ENCODE results near the gene MIGA2.

MIGA2 gene

DNA sequence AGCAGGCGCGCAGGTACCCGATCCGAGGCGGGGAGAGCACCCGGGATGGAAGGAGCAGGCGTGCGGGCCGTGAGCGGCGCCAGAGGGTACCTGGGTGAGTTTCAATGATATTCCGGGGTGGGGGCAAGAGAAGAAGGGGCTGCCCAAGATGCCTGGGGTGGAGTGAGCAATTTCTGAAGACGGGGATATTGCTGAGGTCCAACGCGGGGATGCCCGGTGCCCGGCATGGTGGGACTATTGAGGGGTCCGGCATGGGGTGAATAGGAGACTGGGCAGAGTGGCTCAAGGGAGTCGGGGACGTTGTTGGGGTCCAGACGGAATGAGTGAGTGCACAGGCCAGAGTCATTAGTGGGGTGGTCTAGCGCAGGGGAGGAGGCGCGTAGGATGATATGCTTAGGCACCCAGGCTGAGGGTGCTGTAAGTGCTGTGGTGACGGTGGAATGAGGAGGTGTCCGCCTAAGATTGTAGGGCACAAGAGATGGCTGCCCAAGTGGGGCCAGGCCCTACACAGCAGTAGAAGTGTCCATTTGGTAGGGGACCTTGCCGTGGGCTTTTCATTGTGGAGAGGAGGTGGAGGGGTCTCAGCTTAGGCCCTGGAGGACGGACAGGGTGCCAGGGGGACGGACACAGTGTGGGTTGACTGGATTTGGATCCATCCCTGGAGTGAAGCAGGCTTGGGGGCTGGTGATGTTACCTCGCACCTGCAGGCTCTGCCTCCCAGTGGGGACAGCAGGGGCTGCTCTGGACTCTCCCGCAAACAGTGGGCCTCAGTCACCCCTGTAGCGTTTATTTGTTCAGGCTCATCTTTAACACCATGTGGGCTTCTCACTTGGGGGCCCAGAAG, 719 bp downstream of the MIGA2 start:
- DNase-seq, result no peak

DNA sequence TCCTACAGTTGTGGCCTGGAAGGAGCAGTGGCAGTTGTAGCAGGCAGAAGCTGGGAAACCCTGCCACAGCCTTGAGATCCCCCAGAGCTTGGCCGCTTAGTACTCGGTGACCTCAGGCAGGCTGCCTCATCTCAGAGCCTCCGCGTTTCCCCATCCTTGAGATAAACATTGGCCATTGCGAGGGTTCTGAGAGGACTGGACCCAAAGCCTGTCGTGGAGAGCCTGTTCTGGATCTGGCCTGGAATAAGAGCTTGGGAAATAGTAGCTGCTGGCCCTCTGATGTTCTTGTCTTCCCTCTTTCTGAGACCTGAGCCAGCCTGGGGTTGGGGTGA, 1.3 kb downstream of the MIGA2 start:
- no peak for DNase-seq

DNA sequence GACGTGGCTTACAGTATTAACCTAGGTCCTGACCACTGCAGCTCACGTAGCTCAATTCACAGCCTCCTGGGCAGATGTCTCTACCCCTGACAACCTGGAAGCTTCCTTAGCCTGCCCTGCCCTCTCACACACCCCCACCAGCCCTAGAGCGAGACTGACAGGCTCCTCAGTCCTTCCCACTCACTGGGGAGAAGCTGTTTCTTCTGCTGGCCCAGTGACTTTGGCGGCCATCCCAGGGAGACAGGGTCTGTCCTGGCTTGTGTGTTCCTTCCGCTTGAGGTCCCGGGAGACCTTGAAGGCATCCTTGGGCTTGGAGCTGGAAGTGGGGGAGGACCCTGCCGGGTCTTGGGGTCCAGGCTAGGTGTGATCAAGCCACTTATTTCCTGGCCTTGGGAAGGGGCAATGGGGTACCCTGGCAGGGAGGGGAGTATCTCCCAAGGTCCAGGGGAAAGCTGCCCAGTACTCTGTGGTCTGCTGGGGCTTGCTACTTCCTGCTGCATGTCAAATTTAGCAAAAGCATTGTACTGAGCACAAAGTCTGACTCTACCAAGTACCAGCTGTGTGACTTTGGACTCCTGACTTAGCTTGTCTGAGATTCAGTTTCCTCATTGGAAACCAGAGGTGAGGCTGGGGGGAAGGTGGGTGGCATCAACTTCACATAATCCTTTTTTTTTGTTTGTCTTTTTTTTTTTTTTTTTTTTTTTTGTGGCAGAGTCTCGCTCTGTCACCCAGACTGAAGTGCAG, 1.9 kb downstream of the MIGA2 start:
- peak in 6 of 56 donors; percentile 3 to 11 (median 10) for DNase-seq

DNA sequence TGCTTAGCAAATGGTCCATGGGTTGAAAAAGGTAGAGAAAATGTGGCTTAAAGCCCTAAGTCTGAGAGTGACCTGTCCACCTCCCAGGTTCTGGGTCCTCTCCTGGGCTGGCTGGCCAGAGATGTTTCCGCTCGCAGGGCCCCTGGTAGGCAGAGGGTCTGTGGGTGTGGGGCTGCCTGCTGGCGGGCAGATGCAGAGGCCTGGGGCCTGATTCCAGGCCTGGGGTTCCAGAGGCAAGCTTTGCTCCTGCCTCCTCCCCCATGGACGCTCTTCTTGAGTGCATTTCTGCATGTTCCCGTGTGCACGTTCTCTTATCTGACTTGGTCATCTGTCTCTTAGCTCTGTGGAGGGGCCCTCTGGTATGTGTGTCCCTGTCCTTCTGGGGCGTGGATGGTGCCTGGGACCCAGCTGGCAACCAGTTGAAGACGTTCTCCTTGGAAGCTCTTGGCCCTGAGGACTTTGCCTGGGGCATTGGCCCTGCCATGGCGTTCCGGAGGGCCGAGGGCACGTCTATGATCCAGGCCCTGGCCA, 3.8 kb downstream of the MIGA2 start:
- no peak for DNase-seq

DNA sequence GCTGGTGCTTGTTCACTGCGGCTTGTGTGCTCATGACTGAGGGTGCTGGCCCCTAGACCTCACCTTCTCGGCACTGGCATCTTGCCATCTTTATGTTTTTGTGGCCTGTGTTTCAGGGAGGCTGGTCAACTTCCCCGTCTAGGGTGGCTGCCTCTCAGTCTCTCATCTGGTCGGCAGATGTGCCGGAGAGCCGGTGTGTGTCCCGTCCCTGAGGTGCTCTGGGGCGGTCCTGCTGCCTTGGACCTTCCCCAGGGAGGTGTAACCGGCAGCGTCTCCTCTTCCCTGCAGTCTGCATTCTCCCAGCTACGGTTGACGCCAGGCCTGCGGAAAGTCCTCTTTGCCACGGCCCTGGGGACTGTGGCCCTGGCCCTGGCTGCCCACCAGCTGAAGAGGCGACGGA, 5.6 kb downstream of the MIGA2 start:
- DNase-seq, result no peak

DNA sequence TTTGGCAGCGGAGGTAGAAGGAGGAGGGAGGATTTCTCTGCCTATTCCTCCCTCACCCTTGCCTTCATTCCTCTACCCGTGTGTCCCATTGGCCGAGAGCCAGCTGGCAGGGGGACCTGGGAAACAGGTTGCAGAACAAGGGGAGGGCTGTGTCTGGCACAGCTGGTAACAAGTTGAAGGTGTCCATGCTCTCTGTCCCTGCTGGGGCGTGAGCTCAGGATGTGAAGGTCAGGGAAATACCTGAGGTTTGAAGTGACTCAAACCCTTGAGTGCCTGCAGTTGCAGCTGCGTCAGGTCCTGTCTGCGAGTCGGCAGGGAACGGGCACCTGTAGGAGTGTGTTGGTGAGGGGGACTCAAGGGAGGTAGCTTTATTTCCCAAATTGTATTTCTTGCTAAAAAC, 16.2 kb downstream of the MIGA2 start:
- no peak for DNase-seq

DNA sequence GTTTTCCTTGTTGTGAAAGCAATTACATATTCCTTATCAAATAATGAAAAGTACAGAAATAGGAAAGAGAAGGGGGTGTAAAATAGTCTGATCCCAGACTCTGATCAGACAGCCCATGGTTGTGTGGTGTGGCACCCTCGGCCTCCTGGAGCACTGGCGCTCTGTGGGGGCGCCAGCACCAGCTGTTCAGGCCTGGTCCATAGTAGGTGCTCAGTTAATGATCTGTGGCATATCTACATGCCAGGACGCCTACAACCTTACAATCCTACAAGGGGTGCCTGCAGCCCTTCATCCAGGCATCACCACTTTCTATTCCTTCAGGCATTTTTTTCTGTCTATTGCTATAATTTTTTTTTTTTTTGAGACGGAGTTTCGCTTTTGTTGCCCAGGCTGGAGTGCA, 16.6 kb downstream of the MIGA2 start:
- no peak for DNase-seq

DNA sequence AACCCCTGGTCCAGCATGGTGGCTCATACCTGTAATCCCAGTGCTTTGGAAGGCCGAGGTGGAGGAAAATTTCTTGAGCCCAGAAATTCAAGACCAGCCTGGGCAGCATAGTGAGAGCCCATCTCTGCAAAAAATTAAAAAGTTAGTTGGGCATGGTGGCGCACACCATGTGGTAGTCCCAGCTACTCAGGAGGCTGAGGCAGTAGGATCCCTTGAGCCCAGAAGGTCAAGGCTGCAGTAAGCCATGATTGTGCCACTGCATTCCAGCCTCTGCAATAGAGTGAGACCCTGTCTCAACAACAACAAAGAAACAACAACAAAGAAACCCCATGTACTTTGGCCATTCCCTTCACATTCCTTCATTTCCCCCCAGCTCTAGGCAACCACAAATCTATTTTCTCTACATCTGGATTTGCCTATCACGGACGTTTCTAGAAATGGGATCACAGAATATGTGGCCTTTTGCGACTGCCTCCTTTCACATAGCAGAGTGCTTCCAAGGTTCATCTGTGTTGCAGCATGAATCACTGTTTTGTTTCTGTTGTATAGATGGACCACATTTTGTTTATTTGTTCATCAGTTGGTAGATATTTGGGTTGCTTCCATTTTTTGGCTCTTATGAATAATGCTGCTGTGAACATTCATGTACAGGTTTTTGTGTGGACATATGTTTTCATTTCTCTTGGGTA, 17.9 kb downstream of the MIGA2 start:
- DNase-seq, result no peak

DNA sequence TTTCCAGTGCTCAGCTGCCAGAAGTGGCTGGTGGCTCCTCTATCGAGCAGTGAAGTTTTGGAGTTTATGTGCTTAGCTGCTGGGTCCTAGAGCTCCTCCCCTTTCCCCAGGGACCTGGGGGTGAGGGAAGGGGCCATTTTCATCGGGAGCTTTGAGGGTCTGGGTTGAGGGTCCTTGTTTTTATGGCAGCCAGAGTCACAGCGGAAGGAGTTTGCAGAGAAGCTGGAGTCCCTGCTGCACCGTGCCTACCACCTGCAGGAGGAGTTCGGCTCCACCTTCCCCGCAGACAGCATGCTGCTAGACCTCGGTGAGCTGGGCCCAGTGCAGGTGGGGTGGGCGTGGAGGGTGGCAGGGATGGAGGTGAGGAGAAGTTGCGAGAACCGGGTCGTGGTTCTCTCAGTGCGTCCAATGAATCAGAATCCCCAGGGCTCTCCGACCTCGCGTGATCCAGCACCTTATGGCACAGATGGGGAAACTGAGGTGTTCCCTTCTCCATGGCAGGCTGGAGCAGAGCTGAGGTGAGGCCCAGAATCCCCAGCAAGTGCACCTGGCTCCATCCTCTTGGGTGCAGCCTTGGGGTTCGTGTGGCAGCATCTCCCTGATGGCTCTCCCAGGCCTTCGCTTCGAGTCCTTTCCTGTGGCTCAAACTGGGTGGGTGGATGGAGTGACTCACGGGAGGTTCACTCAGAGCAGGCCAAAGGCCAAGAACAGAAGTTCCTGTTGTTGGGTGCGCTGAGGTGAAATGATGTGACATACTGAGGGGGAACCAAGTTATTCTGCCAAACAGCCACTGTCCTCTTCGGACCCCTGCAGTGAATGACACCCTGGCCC, 22.8 kb downstream of the MIGA2 start:
- DNase-seq, result no peak

DNA sequence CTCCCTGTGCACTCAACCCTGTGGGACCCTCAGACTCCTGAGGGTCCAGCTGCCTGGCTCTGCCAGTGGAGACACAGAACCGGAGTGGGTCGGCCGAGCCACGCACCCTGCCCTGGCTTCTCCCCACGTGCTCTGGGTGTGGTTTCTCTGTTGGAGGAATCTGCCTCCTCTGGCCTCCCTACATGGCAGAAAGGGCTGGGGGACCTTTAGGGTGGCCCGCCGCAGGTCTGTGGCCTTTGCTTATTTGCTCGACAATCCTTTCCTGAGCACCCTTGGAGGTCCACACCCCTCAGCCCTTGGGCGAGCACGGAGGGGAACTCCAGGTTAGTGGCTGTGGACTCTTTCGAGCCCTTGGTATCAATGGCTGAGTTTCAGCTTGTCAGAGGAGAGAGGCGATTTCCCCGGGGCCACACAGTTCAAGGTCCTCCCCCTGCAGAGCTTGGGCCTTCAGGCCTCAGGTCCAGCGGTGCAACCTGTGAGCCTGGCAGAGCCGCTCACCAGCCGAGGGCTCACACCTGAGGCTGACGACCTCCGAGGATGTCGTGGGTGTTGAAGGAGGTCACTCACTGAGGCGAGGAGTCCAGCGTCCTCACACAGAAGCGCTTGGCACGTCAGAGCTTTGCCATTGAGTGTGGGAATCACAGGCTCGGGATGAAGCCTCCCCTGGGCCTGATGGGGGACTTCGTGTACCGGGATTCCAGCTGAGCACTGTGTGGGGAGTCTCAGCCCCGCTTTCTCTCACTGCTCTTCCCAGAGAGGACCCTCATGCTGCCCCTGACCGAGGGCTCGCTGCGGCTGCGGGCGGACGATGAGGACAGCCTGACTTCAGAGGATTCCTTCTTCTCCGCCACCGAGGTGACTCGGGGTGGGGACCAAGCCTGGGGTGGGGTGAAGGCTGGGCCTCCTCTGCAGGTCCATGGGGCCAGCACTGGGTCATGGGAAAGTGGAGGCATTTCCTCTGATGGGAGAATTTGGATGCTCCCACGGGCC, 23.7 kb downstream of the MIGA2 start:
- DNase-seq, result no peak

DNA sequence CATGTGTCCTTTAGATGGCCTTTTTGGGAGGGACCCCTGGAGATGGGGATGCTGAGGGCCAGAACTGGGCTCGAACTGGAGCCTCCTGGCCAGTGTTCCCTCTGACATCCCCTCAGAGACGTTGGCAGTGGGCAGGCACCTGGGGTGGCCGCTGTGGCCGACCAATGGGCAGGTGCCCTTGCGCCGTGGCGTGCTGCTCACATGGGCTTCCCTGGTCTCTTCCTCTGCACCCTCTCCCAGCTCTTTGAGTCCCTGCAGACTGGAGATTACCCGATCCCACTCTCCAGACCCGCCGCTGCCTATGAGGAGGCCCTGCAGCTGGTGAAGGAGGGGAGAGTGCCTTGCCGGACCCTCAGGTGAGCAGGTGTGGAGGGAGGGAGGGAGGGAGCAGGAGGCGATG, 24.6 kb downstream of the MIGA2 start:
- no peak for DNase-seq

DNA sequence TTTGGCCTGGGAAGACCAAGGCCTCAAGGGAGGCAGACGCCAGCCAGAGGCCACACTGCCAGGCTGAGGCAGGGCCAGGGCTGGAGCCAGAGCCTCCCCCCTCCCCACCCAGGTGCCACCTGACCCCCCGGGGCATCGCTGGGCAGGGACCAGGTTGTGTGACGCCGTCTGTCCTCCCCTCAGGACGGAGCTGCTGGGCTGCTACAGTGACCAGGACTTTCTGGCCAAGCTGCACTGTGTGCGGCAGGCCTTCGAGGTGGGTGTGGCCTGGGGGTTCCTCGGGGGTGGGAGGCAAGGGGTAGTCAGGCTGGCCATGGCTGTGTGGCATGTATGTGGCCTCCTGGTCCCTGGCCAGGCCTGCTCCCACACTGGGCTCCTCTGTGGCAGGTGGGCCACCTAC, 26.6 kb downstream of the MIGA2 start:
- no peak for DNase-seq

DNA sequence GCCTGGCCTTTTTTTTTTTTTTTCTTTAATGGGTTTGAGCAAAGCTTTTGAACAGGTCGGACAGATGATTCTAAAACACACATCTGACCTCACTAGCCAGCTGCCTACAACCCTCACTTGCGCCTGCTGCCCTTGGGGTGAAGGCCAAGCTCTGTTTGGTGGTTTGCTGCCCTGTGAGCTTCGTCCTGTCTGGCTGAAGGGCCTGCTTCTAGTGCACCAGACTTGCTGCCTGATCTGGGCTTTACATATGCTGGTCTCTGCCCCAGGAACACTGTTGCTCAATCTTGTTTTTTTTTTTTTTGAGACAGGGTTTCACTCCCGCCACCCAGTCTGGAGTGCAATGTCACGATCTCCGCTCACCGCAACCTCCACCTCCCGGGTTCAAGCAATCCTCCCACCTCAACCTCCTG, 28.1 kb downstream of the MIGA2 start:
- no peak for DNase-seq

DNA sequence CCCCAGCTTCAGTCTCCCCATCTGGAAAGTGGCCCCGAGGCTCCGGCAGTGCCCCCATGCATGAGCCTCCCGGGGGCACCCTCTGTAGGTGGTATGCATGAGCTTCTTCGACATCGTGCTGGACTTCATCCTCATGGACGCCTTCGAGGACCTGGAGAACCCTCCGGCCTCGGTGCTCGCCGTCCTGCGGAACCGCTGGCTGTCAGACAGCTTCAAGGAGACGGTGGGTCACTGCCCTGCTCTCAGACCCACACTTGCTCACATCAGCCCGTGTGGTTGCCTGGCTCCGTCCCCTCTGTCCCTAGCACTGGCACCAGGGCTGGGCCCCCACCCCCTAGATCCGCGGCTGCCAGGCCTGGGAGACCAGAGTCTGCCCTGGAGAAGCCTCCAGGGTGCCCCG, 31.7 kb downstream of the MIGA2 start:
- DNase-seq, result no peak

DNA sequence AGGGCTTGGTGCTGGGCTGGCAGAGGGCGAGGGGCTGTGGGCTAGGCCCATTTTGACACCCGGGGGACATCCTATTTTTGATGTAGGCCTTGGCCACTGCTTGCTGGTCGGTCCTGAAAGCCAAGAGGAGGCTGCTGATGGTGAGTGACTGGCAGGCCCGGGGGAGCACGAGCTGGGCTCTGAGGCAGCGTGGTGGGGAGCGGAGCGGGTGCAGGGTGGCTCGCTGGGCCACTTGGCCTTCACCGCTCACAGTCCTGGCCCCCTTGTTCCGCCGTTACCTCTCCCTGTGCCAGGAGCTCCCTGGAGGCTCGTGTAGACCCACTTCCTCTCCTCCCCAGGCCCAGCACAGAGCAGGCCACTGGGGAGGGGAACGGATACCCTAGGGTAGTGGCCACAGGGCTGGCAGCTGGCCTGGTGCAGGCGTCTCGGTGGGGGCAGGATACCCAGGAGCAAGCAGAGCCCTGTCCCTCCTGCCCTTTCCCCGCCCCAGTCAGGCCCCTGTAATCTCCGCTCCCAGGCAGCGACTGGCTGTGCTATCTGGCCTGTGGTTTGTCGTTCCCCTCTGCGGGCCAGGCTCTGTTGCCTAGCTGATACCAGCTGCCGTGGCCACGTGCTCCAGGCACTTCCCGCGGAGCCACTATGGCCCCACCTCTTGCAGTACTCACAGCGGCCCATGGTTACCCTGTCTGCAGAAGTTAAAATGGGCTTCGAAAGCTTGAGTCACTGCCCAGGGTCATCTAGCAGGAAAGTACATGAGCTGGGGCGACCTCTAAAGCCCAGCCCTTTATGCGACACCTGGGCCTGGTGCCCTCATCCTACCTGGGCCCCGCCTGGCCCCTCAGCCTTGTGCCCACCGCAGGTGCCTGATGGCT, 32.8 kb downstream of the MIGA2 start:
- DNase-seq, result peak in 40 of 56 donors; percentile 0 to 70 (median 24)

DNA sequence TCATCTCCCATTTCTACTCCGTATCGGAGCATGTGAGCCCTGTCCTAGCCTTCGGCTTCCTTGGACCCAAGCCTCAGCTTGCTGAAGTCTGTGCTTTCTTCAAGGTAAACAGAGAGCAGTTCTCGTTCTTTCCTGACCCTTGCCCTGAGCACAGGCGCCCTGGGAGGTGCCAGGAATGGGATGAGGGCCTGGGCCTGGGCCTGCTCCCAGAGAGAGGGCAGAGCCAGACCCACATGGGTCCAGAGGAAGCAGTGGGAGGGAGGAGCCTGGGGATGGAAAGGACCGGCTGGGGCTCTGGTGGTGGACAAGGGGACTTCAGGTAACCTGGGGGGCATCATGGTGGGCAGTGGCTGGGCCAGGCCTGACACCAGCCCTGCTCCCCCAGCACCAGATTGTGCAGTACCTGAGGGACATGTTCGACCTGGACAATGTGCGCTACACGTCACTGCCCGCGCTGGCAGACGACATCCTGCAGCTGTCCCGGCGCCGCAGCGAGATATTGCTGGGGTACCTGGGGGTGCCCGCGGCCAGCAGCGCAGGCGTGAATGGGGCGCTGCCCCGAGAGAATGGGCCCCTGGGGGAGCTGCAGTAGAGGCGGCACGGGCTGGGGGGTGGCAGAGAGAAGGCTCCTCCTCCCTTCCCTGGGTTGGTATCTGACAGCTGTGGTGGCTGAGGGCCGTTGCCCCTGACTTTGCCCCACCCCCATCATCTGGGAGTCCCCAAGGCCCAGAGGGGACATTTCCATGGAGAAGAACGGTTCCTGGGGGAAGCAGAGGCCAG, 33.6 kb downstream of the MIGA2 start:
- peak in 1 of 56 donors; percentile 1 for DNase-seq

DNA sequence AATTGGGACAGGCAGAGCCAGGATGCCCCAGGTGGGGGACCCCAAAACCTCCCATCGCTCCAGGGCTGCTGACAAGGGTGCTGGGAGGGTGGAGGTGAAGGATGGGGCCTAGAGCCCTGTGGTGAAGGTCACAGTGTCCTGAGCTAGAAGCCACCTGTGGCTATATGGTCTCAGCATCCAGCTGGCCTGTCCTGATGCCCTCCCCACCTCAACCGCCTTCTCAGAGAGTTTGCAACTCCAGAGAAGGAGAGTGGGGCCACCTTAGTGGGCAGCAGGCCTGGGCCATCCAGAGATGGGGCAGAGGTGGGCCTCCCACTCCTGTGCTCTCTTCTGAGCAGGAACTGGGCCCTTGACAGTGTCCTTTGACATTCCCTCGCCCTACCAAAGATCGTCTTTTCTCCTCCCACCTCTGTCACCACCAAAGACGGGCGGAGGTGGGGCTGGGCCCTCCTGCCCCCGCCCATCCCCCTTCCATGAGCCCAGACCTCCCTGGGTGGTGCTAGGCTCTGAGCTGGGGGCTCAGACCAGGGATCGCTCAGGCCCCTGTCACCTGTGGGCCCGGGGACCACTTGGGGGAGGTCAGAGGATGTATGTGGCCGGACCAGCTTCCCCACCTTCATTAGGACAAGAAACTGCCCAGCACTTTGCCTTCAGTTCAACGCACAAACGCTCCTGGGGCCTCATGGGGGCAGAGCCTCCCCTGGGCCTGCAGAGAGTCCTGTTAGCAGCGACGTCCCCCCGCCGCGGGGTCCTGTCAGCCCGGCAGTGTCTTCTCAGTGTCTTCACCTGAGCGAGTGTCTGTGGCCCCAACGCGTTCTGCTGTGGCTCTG, 34.5 kb downstream of the MIGA2 start:
- no peak for DNase-seq

All from amygdala (tissue), 56 donors.